H1 (cell line): ENCODE measurements around the gene SCFD1. TPM values are rescaled to one million over a fixed set of nuclear protein-coding genes. Genes with fewer than 3 reads are reported as not detected.

ENCODE experiments used
- CTCF ChIA-PET: fragments of 300-600 bp; sonication (Branson Sonifier 250); formaldehyde crosslinking; loops from one replicate; lab custom pipeline; 2021; ENCODE audit not compliant: partially characterized antibody; lab: Charles Lee
- POLR2A ChIA-PET: fragments of 300-600 bp; sonication (Branson Sonifier 250); formaldehyde crosslinking; loops from one replicate; lab custom pipeline; 2021; ENCODE audit warnings: inconsistent platforms; ENCODE audit not compliant: partially characterized antibody; lab: Charles Lee
- DNase-seq, 2 experiments: peaks; one replicate each; pipeline versions ENCODE4 v3.0.0 to v3.0.0-alpha.2; 2010 to 2022; ENCODE audit warnings: low spot score in 2 of 2, low read depth in 1 of 2, mixed read lengths in 1 of 2
- FAIRE-seq: peaks from 2 replicates; lab custom pipeline; 2011; peaks lifted over from hg19 to GRCh38; lab: Jason Lieb, UNC
- H2AFZ ChIP-seq: 2 replicates; pipeline ENCODE4 v1.8.1; 2012; ENCODE audit warnings: low read length, inconsistent platforms
- H2AK5ac ChIP-seq: 2 replicates; pipeline ENCODE4 v1.6.1; 2013; ENCODE audit warnings: low read depth, low read length
- H2BK120ac ChIP-seq: replicated peaks from 2 replicates; pipeline ENCODE3; 2013; ENCODE audit warnings: low read depth, low read length, inconsistent platforms
- H2BK12ac ChIP-seq: 2 replicates; pipeline ENCODE4 v1.6.1; 2013; ENCODE audit warnings: low read depth, low read length
- H2BK15ac ChIP-seq: 2 replicates; pipeline ENCODE4 v1.6.1; 2013; ENCODE audit warnings: low read length
- H2BK20ac ChIP-seq: 2 replicates; pipeline ENCODE4 v1.6.1; 2013; ENCODE audit warnings: low read length
- H2BK5ac ChIP-seq: 2 replicates; pipeline ENCODE4 v1.6.1; 2013; ENCODE audit warnings: low read depth, low read length
- H3K14ac ChIP-seq: 2 replicates; pipeline ENCODE4 v1.6.1; 2013; ENCODE audit warnings: inconsistent platforms; ENCODE audit not compliant: insufficient read length
- H3K18ac ChIP-seq: 2 replicates; pipeline ENCODE4 v1.6.1; 2013; ENCODE audit warnings: low read length; ENCODE audit errors: extremely low read depth
- H3K23ac ChIP-seq: 2 replicates; pipeline ENCODE4 v1.6.1; 2013; ENCODE audit warnings: inconsistent platforms; ENCODE audit not compliant: insufficient read length
- H3K23me2 ChIP-seq: 2 replicates; pipeline ENCODE4 v1.6.1; 2013; ENCODE audit warnings: low read depth, low read length
- H3K27ac ChIP-seq: 2 replicates; pipeline ENCODE4 v1.6.1; 2011; ENCODE audit warnings: low read depth, low read length, inconsistent platforms
- H3K27me3 ChIP-seq, 4 experiments: replicated peaks in 1 of 4; 1 replicate in 1 of 4; 2 replicates in 3 of 4; pipeline versions ENCODE4 v1.6.1 to v1.8.1; 2011 to 2013; ENCODE audit warnings: low read length in 3 of 4, mild to moderate bottlenecking in 3 of 4, inconsistent platforms in 2 of 4, mixed read lengths in 2 of 4, moderate library complexity in 1 of 4; ENCODE audit not compliant: control insufficient read depth in 3 of 4, insufficient read depth in 3 of 4; ENCODE audit errors: extremely low read depth in 1 of 4
- H3K36me3 ChIP-seq, 4 experiments: 2 replicates each; pipeline versions ENCODE4 v1.6.1 to v1.8.1; 2011 to 2013; ENCODE audit warnings: mild to moderate bottlenecking in 4 of 4, low read length in 3 of 4, moderate library complexity in 2 of 4, control low read depth in 1 of 4, inconsistent platforms in 1 of 4; ENCODE audit not compliant: insufficient read depth in 4 of 4, control insufficient read depth in 2 of 4
- H3K4ac ChIP-seq: replicated peaks from 2 replicates; pipeline ENCODE3; 2013; ENCODE audit warnings: low read length, low read depth, mixed read lengths, inconsistent platforms; ENCODE audit not compliant: insufficient read length
- H3K4me1 ChIP-seq, 4 experiments: replicated peaks in 1 of 4; 1 replicate in 1 of 4; 2 replicates in 3 of 4; pipeline versions ENCODE4 v1.6.1 to v1.8.1; 2011 to 2013; ENCODE audit warnings: low read length in 3 of 4, inconsistent platforms in 2 of 4, mixed read lengths in 1 of 4; ENCODE audit not compliant: insufficient read depth in 4 of 4, control insufficient read depth in 3 of 4
- H3K4me2 ChIP-seq, 2 experiments: 2 replicates each; pipeline versions ENCODE4 v1.6.1 to v1.8.1; 2011 to 2013; ENCODE audit warnings: low read depth in 2 of 2, low read length in 2 of 2, control low read depth in 1 of 2, inconsistent platforms in 1 of 2, mild to moderate bottlenecking in 1 of 2; ENCODE audit not compliant: insufficient read depth in 1 of 2
- H3K4me3 ChIP-seq, 4 experiments: fragments of 200-600, 300-600 bp in 1 of 4; sonication (generic), shearing (Covaris generic), sonication (Bioruptor Twin) in 1 of 4; 2 replicates each; pipeline versions ENCODE4 v1.5.1 to v1.8.1; 2011 to 2016; ENCODE audit warnings: low read length in 4 of 4, low read depth in 3 of 4, control low read depth in 2 of 4, inconsistent platforms in 2 of 4, mild to moderate bottlenecking in 2 of 4, mixed read lengths in 1 of 4, moderate library complexity in 1 of 4; ENCODE audit not compliant: insufficient read depth in 2 of 4; ENCODE audit errors: extremely low read depth in 1 of 4
- H3K56ac ChIP-seq: replicated peaks from 2 replicates; pipeline ENCODE3; 2013; ENCODE audit warnings: low read depth, mild to moderate bottlenecking, mixed read lengths, low read length, inconsistent platforms; ENCODE audit not compliant: insufficient read length
- H3K79me1 ChIP-seq: 2 replicates; pipeline ENCODE4 v1.6.1; 2013; ENCODE audit warnings: low read depth, low read length, control low read depth
- H3K79me2 ChIP-seq, 2 experiments: 2 replicates each; pipeline versions ENCODE4 v1.6.1 to v1.8.1; 2012 to 2013; ENCODE audit warnings: low read length in 2 of 2, mild to moderate bottlenecking in 2 of 2, inconsistent platforms in 1 of 2; ENCODE audit not compliant: insufficient read depth in 2 of 2, control insufficient read depth in 1 of 2
- H3K9ac ChIP-seq, 4 experiments: replicated peaks in 1 of 4; 1 replicate in 1 of 4; 2 replicates in 3 of 4; pipeline versions ENCODE4 v1.6.1 to v1.8.1; 2011 to 2013; ENCODE audit warnings: low read depth in 3 of 4, low read length in 3 of 4, control low read depth in 2 of 4, mild to moderate bottlenecking in 2 of 4, moderate library complexity in 2 of 4, inconsistent platforms in 1 of 4; ENCODE audit errors: extremely low read depth in 1 of 4
- H3K9me3 ChIP-seq, 2 experiments: 2 replicates each; pipeline versions ENCODE4 v1.6.1 to v1.8.1; 2012 to 2013; ENCODE audit warnings: mild to moderate bottlenecking in 2 of 2, moderate library complexity in 2 of 2, control low read depth in 1 of 2, inconsistent platforms in 1 of 2, low read depth in 1 of 2, low read length in 1 of 2, mixed read lengths in 1 of 2; ENCODE audit not compliant: insufficient read depth in 2 of 2
- H4K20me1 ChIP-seq, 2 experiments: replicated peaks in 1 of 2; 2 replicates each; pipeline versions ENCODE3 to v1.8.1; 2011 to 2013; ENCODE audit warnings: inconsistent platforms in 2 of 2, low read length in 2 of 2, mild to moderate bottlenecking in 1 of 2; ENCODE audit not compliant: insufficient read depth in 2 of 2, control insufficient read depth in 1 of 2
- H4K5ac ChIP-seq: 2 replicates; pipeline ENCODE4 v1.6.1; 2013; ENCODE audit warnings: low read length, low read depth, mixed read lengths, inconsistent platforms; ENCODE audit not compliant: insufficient read length
- H4K8ac ChIP-seq: 2 replicates; pipeline ENCODE4 v1.8.0; 2013; ENCODE audit warnings: mild to moderate bottlenecking, moderate library complexity, low read length, inconsistent platforms; ENCODE audit not compliant: insufficient read depth; ENCODE audit errors: extremely low read depth
- H4K91ac ChIP-seq: replicated peaks from 2 replicates; pipeline ENCODE3; 2013; ENCODE audit warnings: low read length, mixed read lengths, inconsistent platforms; ENCODE audit not compliant: insufficient read length
- CTBP2 ChIP-seq: IDR thresholded peaks from 2 replicates; pipeline ENCODE4 v1.7.0; 2011; ENCODE audit warnings: borderline replicate concordance, mild to moderate bottlenecking, moderate library complexity, mixed read lengths, low read length; ENCODE audit not compliant: insufficient read depth, insufficient read length
- JUND ChIP-seq: IDR thresholded peaks from 2 replicates; pipeline ENCODE4 v1.6.1; 2011; ENCODE audit warnings: mild to moderate bottlenecking, improper control_type of control experiment, low read length
- SP2 ChIP-seq: IDR thresholded peaks from 2 replicates; pipeline ENCODE4 v1.6.1; 2012; ENCODE audit warnings: mild to moderate bottlenecking, low read length, inconsistent platforms
- WGBS, 2 experiments: shearing (Covaris generic) in 1 of 2; methylation state at CpG; one replicate each; pipeline versions ENCODE4 v1.1.6 to v1.1.7; 2013 to 2015; ENCODE audit warnings: low lambda C conversion rate in 2 of 2, mixed read lengths in 2 of 2, inconsistent platforms in 1 of 2, low coverage in 1 of 2, missing lambda C conversion rate in 1 of 2; ENCODE audit not compliant: insufficient replicate concordance in 2 of 2, insufficient coverage in 1 of 2, insufficient read length in 1 of 2; ENCODE audit errors: extremely low coverage in 1 of 2, missing lambda C conversion rate in 1 of 2; 5-methylcytosine and 5-hydroxymethylcytosine counted together
- polyA plus RNA-seq, 7 experiments: library from polyadenylated mRNA; depleted of rRNA in 3 of 7; stranded (reverse) in 5 of 7; unstranded in 2 of 7; fragments of >200 nt in 5 of 7; fragments of 200-250 nt in 2 of 7; gene quantifications; 1 replicate in 5 of 7; 2 replicates in 1 of 7; 4 replicates in 1 of 7; pipeline versions ENCODE4 v1.2.1 to v1.2.3, GENCODE V29; 2011 to 2013; ENCODE audit warnings: missing spikeins in 2 of 7, mixed read lengths in 2 of 7
- total RNA-seq: library from RNA; stranded (reverse); fragmentation: NEBNext Ultra II Directional; extraction: Animal tissue kit (Norgen Biotek cat#: 25700); gene quantifications from 2 replicates; pipeline ENCODE4 v1.2.1, GENCODE V29; 2021
- TF ChIP-seq, protein P1 (sequence below), 3 experiments: IDR thresholded peaks; 1 replicate in 2 of 3; 2 replicates in 1 of 3; pipeline versions ENCODE4 v1.5.1 to v1.6.1; 2011; ENCODE audit warnings: low read length in 3 of 3, mild to moderate bottlenecking in 3 of 3, inconsistent platforms in 2 of 3, low read depth in 1 of 3, moderate library complexity in 1 of 3; ENCODE audit not compliant: insufficient read depth in 1 of 3; ENCODE audit errors: control extremely low read depth in 1 of 3
- TF ChIP-seq, protein P2 (sequence below): IDR thresholded peaks from 2 replicates; pipeline ENCODE4 v1.6.1; 2011; ENCODE audit warnings: low read depth, mild to moderate bottlenecking, low read length; ENCODE audit not compliant: insufficient read depth

The SCFD1 gene
- total and polyA plus RNA-seq, 2 of the 8 experiments (the other 6 are each of a cell fraction or from before 2014, with no cell fraction given): 32.8 to 64.5 TPM

DNA sequence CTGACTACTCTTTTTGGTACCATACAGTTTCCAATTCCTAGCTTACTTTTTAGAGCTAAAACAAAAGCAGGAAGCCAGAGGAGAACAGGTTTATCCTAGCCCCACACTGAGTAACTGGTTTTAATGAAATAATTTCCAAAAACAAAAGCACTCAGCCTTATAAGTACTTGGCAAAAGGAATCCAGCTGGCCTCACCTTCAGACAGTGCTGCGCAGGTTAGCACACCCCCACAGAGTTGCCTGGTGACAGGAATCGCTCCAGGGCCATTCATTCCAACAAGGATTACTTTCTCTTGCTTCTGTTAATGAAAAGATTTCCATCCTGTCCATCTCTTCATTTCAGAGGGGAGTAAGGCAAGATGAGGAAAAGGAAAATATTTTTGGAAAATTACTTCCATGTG lies 84.6 kb downstream of the SCFD1 start:
- no peaks in the 10 kb centered on the region for H3K23me2 ChIP-seq
- TF ChIP-seq, protein P1, sequence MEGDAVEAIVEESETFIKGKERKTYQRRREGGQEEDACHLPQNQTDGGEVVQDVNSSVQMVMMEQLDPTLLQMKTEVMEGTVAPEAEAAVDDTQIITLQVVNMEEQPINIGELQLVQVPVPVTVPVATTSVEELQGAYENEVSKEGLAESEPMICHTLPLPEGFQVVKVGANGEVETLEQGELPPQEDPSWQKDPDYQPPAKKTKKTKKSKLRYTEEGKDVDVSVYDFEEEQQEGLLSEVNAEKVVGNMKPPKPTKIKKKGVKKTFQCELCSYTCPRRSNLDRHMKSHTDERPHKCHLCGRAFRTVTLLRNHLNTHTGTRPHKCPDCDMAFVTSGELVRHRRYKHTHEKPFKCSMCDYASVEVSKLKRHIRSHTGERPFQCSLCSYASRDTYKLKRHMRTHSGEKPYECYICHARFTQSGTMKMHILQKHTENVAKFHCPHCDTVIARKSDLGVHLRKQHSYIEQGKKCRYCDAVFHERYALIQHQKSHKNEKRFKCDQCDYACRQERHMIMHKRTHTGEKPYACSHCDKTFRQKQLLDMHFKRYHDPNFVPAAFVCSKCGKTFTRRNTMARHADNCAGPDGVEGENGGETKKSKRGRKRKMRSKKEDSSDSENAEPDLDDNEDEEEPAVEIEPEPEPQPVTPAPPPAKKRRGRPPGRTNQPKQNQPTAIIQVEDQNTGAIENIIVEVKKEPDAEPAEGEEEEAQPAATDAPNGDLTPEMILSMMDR (IDR thresholded peaks at IDR 0.05; ENCODE audit: control extremely low read depth in 1 of 3, insufficient read depth in 1 of 3, low read depth in 1 of 3, low read length in 3 of 3): no peak
- TF ChIP-seq JUND (no peak), CTBP2 (no peak), SP2 (no peak)
- TF ChIP-seq, protein P2, sequence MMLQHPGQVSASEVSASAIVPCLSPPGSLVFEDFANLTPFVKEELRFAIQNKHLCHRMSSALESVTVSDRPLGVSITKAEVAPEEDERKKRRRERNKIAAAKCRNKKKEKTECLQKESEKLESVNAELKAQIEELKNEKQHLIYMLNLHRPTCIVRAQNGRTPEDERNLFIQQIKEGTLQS: no peak
- TF ChIP-seq, all 59 proteins: peak for 0
- POLR2A ChIA-PET: interaction anchor here (0.6 to 1.5 kb wide), 2 partner anchors 8 to 11 kb away, joined by 3 to 4 read pairs; no protein-coding TSS in a partner anchor
- Histone ChIP-seq H2BK15ac (no peak overlapping the region), H3K4me3 (no peak overlapping the region), H4K20me1 (no peaks in the 10 kb centered on the region), H2BK12ac (no peak overlapping the region), H2BK120ac (no peak overlapping the region), H3K4me2 (no peak overlapping the region), H3K79me1 (no peaks in the 10 kb centered on the region), H3K23ac (no peak overlapping the region), H2BK5ac (no peak overlapping the region), H4K5ac (no peak overlapping the region), H2AK5ac (no peak overlapping the region), H3K18ac (no peak overlapping the region), H4K91ac (no peak overlapping the region), H2BK20ac (no peak overlapping the region), H3K27ac (no peak overlapping the region), H3K27me3 (no peaks in the 10 kb centered on the region), H3K36me3 (peaks cover 0 to 26% (median 2%) of the 10 kb centered on the region in 4 experiments; a peak in 4 of 8 replicates), H3K9me3 (no peaks in the 10 kb centered on the region), H3K56ac (no peak overlapping the region), H2AFZ (no peak overlapping the region), H3K79me2 (no peaks in the 10 kb centered on the region), H3K14ac (no peak overlapping the region), H3K9ac (no peak overlapping the region), H4K8ac (no peak overlapping the region; the same call in 1 of the 2 replicates), H3K4ac (no peak overlapping the region), H3K4me1 (no peaks in the 10 kb centered on the region)
- no peak for DNase-seq
- no peak for FAIRE-seq
- WGBS, 2 experiments: 83% methylated on average over 2 of the region's 2 CpGs; no CpG with 5 or more reads in 1 of the 2 experiments
- CTCF ChIA-PET: interaction anchor here (0.8 to 2.1 kb wide), 3 partner anchors 14 to 50 kb away, joined by 3 to 6 read pairs (median 6); no protein-coding TSS in a partner anchor
